ENCODE measurements around the gene SYPL1.
A peak's percentile ranks its signal among the peaks of the same experiment; 100 is the strongest.
"Not testable (repeated sequence)": the region's sequence is repeated elsewhere in the genome, so short reads cannot be mapped to it uniquely, and the experiment has no call there.

The SYPL1 gene

DNA sequence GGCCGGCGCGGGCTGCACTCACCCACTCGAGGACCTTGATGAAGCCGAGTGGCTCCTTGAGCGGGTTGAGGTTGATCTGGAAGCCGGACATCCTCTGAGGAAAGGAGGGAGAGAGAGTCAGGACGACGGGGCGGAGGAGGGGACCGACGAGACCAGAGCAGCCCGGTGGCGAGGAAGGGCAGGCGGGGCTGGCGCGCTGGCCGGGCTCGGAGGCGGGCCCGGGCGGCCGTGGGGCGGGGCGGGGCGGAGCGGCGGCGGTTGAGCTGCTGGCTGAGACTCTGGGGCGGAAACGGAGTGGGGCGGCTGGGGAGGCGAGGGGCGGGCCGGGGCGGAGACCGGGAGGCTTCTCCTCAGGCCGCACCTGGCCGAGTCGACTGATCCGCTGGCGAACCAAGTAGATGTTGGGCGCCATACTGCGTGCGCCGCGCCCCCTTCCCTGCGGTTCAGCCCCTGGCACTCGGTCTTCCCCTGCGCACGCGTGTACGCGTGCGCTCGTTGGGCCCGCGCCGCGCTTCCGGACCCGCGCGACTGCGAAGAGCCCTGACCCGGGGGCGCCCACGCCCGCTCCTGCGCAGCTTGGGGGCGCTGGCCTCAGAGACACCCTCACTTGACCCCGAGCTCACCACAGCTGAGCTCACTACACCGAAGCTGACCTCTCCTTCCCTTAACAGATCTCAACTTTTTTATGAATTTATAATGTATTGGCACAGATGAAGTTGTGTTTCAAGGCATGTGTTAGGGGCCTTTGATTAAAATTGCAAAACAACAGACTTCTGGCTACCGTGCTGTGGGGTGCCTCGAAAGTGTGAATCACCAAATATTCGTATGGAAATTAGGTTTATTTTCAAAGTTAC lies at the start of gene SYPL1:
Gene SYPL1, minus strand, starts transcription at position 195 of the 854 bp plus-strand sequence. Its CDS starts 104 bp downstream, at position 91.
- peak; percentile 93 for DNase-seq

DNA sequence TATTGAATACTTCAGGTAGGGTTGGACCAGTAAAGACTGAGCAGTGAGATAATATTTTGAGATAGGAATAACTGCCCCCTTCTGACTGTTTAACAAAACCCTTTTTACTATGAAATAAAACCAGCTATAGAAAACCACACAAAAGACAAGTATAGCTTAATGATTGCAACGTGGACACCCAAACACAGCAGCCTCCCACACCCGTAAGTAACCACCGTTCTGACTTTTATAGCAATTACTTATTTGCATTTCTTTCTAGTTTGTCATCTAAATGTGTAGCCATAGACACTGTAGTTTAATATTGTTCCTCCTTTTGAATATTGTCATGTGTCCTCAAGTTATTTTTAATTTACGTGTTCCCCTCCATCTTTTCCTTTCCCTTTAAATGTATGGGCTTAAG lies 42.9 kb upstream of the SYPL1 start:
- DNase-seq: no peak

DNA sequence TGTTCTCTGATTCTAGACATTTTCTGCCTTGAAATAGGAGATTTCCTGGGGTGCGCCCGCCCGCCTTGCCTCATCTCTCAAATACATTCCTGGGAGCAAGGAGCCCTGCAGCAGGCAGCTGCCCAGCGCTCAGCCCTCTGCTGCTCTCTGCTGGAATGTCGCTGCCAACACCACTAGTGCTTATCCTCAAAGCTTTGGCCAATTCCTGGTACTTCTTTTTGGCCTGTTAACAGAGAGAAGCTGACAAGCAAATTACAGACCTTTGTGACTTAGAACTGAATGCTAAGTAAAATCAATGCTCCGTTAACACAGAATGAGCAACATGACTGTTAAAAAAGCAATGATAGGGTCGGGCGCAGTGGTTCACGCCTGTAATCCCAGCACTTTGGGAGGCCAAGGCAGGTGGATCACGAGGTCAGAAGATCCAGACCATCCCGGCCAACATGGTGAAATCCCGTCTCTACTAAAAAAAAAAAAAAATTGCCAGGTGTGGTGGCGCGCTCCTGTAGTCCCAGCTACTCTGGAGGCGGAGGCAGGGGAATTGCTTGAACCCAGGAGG lies 41.9 kb upstream of the SYPL1 start:
- peak; percentile 76 for DNase-seq

DNA sequence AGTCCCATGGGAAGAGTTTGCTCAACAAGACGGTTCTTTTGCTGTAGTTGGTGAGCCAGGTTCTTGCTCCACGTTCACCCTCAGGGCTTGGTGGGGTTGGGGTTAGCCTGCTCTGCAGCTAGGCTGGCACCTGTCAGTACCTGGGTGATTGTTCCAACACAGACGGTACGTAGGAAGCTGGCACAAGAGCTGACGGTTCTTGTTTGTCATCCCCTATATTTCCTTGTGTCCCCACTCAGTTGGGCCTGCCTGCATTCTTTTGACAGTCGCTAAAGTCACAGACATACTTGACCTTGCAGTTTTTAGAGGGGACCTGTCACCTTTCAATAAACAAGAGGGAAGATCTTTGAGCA lies 40.2 kb upstream of the SYPL1 start:
- DNase-seq: no peak

- DNase-seq: no peak
Measured at GRCh38 chr7:106151459-106152312, 39.6 kb upstream of the SYPL1 start.

GRCh38 chr7:106143711-106144337 lies 31.7 kb upstream of the SYPL1 start:
- no peak for DNase-seq

GRCh38 chr7:106142136-106142535 lies 30.0 kb upstream of the SYPL1 start:
- DNase-seq: no peak

GRCh38 chr7:106140406-106141173 lies 28.5 kb upstream of the SYPL1 start:
- DNase-seq: no peak

DNA sequence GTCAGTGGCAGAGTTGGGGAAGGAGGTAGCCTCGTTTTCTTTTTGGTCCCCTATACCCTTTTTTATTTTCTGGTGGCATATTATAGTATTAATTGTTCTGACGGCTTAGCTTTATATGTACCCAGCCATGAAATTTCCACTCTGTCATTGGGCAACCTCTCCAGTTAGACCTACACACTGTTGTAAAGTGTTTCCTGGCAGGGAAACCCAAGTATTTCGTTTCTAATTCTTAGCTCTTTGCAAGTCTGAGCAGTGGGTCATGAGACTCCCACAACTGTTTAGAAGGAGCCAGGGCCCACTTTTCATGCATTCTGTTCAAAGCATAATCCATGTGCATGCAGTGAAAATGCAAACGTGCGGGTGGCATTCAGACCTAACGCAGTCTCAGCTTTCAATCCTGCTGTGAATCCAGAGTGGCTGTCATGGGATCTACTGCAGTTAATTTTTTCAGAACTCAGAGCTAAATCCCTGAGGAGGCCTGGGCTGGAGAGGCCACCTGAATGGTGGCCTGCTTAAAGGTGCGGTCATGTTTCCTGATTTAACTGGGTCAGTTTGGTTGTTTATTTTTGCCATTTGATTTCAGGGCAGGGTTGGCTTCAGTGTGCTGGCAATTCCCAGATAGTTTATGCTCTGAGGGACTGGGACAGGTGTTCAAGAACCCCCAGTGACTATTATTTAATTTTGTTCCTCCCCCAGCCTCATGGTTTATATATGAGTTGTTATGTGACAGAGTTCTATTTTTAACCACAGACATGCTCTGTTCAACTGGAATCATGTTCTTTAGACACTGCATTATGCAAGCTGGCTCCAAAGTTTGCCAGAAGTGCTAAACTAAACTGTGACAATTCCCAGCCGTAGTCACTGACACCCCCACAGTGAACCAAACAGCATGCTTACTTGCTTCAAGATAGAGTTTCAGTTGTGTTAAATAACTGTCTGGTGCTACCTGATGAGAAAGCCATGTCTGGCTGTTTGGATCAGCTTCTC lies 27.4 kb upstream of the SYPL1 start:
- no peak for DNase-seq

DNA sequence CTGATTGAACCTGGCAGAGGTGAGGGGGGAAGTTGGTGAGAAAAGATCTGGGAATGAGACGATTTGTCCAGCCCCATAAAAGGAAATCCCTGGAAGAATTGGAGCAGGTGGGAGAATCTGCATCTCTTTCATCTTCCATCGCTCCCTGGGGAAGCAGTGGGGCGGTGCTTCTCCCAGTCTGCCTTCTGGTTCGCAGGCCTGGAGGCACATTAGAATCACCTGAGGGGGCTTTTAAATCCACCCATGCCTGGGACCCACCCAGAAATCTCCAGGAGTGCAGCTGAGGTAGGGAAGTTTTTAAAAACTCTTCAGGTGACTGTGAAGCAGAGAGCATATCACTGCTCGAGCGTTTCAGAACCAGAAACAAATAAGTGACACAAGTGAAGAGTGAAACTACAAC lies 26.7 kb upstream of the SYPL1 start:
- DNase-seq: no peak

DNA sequence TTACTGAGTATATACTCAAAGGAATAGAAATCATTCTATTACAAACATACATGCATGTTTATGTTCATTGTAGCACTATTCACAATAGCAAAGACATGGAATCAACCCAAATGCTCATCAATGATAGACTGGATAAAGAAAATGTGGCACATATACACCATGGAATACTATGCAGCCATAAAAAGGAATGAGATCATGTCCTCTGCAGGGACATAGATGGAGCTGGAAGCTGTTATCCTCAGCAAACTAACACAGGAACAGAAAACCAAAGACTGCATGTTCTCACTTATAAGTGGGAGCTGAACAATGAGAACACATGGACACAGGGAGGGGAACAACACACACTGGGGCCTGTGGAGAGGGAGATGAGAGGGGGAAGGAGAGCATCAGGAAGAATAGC lies 26.1 kb upstream of the SYPL1 start:
- DNase-seq: not testable (repeated sequence)

DNA sequence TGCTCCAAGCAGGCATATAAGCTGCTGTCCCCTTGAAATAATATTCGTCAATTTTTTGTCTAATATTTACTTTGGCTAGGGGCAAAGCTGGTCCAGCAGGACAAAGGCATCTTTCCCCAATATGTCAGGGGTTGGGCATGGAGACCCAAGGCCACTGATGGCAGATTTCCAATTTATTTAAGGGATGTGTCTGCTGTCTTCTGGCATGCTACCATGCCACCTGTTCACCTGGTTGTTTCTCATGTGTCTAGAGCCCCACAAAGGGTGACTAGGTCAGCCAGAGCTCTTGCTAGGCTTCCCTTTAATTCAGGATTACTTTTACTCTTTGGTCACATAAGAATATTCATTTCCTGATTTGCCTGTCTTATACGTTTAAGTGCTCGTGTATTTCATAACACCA lies 22.1 kb upstream of the SYPL1 start:
- no peak for DNase-seq

- DNase-seq: peak; percentile 18
Measured at GRCh38 chr7:106129291-106129690, 17.2 kb upstream of the SYPL1 start.

DNA sequence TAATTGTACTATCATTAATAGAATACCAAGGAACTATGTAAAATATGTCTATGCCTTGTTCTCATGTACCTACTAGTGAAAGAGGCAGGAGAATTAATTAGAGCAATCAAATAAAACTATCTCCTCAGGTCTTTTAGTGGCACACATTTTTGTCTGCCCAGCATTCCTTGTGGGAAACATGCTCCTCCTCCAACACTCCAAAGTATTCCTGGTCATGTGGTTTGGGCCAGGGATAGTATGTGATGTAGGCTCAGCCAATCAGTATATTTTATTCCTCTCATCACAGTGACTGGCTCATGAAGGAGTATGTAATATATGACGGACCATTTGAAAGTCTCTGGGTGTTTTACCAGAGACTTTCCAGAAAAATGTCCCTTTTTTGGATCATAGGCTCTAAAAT lies 16.7 kb upstream of the SYPL1 start:
- peak; percentile 11 for DNase-seq

- peak; percentile 39 for DNase-seq
Measured at GRCh38 chr7:106127984-106128780, 16.1 kb upstream of the SYPL1 start.

DNA sequence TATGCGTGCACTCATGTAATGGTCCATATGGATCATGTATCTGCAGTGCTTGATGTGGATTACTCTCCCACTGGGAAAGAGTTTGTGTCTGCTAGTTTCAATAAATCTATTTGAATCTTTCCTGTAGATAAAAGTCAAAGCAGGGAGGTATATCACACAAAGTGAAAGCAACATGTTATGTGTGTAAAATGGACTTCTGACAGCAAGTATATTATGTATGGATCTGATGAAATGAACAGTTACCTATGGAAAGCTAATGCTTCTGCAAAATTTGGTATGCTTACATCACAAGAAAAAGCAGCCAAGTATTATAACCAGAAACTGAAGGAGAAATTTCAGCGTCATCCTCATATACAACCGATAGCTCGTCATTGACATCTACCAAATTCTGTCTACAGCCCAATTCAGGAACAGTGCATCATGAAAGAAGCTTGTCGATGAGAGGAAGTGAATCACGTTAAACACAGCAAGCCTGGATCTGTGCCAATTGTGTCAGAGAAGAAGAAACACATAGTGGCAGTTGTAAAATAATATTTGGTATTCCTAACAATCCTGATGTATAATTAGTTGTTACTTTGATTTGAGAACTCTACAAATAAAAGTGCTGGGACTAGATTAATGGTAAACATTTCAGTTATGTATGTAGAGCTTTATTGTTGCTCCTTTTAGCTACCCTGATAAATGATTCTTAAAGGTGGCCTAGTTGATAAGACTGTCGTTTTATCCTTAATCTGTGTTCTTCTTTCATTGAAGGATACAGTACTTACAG lies 14.2 kb upstream of the SYPL1 start:
- DNase-seq: peak; percentile 72

- DNase-seq: no peak
Measured at GRCh38 chr7:106125417-106125816, 13.3 kb upstream of the SYPL1 start.

- no peak for DNase-seq
Measured at GRCh38 chr7:106124186-106124585, 12.1 kb upstream of the SYPL1 start.

GRCh38 chr7:106122713-106123112 lies 10.6 kb upstream of the SYPL1 start:
- no peak for DNase-seq
